ENCODE measurements around the gene TTC31.
"Not testable (repeated sequence)": the region's sequence is repeated elsewhere in the genome, so short reads cannot be mapped to it uniquely, and the experiment has no call there.

Gene TTC31

DNA sequence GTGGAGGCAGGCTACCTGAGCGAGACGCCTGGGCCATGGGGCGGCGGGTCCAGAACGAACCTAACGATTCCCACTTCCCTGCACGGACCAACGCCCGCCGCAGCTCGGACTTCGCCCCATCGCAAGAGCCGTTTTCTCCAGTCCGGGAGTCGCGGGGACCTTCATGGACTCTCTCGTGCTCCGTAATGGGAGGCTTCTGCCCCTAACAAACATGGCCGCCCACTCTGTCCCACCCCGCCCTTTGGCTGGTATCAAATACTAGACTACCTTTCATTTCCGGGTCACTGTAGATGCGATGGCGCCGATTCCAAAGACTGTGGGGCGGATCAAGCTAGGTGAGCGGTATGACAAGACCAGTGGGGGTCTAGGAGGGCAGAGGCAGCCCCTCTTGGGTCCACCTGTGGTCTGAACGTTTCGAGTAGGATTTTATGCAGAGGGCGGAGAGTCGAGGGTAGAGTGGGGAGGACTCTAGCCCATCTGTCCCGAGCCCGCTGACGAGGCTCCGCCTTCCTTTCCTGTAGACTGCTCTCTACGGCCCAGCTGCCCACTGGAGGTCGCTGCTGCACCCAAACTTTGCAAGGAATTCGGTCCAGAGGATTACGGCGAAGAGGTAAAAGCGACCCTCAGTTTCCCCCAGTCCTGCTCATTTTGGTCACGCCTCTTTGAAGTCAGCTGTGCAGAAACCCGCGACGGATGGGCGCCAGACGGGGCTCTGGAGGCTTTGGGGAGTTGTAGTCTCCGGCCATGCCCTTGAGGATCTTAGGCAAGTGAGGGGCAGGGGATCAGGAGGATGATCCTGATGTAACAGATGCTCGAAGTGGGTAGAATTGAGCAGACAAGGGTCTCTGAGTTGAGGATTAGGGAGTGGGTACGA is at the start of gene TTC31, which contains the start of gene CCDC142:
TSS of gene TTC31 (plus strand) at position 281 of the 874 bp plus-strand sequence. CDS start at position 296, 15 bp downstream.
TSS of gene CCDC142 (minus strand) at position 198 of the 874 bp plus-strand sequence. CDS start at position 37, 161 bp downstream.
- DNase-seq: peak; percentile 55 to 99 (median 94)

DNA sequence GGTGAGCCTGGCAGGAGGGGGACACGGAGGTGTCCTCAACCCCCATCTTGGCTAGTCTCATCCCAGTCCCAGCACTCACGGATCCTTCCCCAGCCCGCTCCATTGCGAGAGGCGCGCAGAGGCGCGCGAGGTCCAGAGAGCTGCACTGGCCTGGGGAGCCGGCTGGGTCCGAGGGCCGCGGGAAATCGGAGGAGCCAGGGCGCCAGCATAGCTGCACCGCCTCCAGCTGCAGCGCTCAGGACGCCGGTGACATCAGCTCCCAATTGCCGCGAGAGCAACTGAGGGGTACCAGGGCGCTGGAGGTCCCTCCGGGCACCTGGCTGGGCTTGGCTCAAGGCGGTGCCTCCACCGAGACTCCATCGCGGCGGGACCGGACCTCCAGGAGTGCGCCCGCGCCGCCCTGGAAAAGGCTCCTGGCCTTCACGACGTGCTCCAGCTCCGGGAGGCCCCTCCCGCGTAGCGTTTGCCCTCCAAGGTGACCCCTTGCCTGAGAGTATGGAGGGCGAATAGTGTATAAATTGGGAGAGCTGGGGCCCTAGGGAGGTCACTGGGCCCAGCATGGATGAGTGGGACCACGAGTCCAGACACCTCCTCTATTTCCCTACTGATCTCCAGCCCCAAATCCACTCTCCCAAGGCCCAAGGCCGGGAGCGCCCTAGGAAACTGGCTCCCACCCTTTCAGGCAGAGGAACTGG is 46.6 kb upstream of the TTC31 start:
- DNase-seq: no peak

DNA sequence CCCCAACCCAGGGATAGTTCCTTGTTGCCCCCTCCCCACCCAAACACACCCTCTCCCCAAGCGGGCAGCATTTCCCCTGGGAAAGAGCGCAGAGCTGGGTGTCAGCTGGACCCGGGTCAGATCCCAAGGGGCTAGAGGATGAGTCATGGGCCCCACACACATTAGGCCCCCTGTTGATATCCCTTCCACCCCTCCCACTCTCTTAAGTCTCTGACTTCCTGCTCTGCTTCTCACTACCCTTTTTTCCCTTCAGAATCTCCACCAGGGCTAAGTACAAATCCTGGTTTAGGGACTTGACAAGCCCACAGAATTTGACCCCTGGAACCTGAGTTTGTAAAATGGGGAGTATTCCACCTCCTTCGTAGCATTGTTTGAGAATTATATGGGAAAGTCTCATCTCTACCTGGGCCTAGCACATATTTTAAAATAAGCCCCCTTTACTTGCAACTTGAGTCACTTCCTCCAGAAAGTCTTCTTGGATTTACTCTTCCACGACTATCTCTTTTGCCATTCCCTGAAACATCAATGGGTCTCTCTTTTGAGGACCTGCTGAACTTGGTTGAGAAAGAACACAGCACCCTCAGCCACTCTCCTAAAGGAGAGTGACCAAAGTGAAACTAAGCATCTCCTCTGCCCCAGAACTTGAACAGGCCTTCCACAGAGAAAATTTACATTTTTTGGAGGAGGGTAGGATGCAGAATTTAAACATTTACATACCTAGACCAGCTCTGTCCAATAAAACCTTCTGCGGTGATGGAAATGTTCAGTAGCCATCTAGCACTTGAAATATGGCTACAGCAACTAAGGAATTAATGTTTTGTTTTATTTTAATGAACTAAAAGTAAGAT is 45.8 kb upstream of the TTC31 start:
- no peak for DNase-seq

DNA sequence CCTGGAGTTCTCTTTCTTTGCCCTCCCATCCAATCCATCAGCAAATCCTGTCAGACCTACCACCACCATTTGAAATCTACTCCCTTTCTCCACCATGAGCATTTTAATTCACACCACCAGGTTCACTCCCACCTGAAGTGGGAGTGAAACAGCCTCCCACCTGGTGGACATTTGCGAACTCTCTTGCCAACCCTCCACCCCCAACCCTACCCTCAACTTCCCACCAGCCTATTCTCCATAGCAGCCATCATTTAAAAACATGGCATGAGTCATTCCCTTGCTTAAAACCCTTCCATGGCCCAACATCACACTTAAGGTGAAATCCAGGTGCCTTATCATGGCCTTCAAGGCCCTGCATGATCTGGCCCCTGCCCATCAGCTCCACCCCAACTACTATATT is 44.6 kb upstream of the TTC31 start:
- no peak for DNase-seq

DNA sequence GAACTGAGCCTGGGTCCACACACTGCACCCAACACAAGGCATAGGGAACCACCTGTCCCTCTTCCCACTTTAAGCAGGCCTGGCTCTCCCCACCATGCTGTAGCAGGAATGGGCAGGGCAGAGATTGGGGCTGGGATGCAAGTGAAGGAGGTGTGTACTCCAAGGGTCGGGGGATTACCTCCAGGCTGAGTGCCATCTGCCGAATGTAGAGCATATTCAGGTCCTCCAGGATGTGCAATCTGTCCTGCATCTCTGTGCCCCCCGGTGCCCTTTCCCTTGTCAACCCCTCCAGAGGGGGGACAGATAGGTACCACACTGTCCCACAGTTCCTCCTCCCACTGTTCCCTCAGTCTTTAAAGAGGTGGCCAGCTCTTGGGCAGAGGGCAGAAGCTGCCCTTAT is 43.5 kb upstream of the TTC31 start:
- no peak for DNase-seq

DNA sequence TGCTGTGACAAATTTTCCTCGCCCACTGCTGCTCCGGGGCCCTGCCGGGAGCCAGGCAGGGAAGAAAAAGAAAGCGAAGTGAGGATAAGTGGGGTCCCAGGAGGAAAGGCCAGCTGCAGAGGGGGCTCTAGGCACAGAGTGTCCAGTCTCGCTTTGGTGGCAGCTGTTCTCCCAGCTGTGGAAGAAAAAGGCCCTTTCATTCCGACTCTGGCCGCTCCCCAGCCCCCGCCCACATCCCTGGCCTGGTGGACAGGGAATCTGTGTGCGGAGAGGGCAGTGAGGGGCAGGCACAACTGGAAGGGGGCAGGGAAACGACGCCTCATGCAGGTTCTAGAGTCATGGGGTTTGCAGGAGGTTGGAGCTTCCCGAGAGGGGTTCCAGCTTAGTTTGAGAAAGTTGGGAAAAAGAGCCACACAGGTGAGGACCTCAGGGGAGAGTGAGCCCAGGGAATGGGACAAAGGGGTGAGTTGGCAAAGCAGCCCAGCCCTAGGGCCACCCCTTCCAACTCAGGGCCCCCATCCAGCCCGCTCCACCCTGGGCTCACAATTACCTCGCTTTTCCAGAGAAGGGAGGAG is 43.0 kb upstream of the TTC31 start:
- DNase-seq: peak; percentile 46 to 95 (median 83)

DNA sequence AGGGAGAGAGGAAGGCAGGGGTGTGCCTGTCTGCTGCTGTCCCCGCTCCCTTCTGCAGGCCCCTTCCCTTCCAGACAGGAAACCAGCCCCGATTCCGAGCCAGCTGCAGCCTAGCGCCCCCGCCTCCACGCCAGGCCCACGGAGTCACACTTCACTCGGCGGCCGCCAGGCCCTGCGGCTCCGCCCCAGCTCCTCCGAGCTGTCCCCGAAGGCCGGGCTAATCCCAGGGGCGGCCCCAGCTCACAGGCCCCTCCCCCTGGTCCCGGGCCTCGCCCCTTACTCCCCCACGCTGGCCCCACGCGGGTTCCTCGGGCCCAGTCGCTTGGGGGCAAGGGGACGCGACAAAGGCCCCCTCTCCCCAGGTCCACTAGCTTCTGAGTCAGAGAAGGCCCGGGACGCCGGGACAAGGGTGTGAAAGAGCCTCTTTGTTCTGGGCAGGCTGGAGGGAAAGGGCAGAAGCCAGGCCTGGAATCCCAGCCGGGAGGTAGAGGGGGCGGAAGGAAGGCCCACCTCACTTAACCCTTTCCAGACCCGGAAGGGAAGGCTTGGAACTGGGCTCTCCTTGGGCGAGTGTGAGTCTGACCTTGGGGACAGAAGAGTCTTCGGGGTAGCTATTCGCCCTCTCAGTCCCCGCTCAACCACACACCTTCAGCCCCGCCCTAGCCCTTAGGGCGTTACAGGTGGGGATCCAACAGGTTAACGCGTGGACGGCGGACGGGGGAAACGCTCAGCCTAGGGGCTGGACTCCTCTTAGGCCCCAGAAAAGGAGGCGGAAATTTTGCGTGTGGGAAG is 42.3 kb upstream of the TTC31 start:
- DNase-seq: peak; percentile 47 to 95 (median 86)

DNA sequence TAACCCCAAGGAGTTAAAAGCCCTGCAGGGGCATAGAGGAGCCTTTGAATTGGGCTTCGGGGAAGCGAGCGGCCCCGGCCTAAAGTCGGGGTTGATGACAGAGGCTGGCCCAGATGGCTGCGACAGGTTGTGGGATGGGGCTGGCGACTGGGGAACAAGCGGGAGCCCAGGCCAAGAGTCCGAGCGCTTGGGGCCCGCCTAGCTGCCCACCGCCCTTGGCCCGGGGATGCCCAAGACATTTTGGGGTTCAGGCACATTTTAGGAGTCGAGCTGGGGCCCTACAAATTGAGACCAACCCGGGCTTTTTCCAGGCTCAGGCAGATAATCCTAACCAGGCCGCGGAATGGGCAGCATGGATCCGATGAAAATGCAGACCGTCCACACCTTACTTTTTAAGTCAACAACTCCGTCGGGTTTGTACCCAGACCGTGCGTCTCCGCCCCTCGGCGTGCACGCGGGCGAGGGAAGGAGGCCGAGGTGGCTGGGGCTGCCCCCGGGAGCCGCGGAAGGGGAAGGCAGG is 41.7 kb upstream of the TTC31 start:
- DNase-seq: peak in 10 of 56 donors; percentile 22 to 58 (median 50)

DNA sequence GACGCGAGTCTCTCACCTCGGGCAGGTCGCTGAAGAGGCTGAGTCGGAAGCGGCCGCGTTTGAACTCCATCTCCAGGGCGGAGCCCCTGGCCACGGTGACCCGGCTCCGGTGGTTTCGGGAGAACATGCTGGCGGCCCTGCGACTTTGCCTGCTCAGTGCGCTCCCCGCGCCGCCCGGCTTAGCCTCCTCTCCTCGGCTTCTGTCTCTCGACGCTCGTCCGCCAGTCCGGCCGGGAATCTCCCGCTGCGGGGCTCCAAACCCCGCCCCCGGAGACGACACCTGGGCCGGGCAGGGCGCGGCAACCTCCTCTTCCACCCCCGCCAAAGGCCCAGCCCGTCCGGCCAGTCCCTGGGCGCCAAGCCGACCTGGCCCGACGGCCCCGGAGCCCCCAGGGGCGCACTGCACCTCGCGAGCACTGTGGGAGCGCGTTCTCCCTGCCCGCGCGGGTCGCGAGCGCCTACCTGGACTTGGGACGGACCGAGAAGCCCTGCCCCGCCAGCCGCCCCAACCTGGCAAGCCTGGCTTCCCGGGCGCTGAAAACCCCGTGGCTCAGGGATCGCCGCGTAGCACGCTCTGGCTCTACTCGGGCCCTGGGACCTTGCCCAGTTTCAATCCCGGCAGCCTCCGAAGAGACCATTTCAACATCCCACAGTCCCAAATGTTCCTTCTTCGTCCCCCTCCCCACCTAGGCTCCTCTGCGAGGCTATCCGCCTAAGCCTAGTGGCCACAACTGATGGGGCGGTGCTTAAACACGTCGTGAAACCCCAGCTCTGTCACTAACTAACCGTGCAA is 41.0 kb upstream of the TTC31 start, which contains the start of gene RTKN:
TSS of gene RTKN (minus strand) at position 248 of the 793 bp plus-strand sequence. CDS start at position 127, 121 bp downstream.
- peak in 9 of 56 donors; percentile 11 to 60 (median 35) for DNase-seq

DNA sequence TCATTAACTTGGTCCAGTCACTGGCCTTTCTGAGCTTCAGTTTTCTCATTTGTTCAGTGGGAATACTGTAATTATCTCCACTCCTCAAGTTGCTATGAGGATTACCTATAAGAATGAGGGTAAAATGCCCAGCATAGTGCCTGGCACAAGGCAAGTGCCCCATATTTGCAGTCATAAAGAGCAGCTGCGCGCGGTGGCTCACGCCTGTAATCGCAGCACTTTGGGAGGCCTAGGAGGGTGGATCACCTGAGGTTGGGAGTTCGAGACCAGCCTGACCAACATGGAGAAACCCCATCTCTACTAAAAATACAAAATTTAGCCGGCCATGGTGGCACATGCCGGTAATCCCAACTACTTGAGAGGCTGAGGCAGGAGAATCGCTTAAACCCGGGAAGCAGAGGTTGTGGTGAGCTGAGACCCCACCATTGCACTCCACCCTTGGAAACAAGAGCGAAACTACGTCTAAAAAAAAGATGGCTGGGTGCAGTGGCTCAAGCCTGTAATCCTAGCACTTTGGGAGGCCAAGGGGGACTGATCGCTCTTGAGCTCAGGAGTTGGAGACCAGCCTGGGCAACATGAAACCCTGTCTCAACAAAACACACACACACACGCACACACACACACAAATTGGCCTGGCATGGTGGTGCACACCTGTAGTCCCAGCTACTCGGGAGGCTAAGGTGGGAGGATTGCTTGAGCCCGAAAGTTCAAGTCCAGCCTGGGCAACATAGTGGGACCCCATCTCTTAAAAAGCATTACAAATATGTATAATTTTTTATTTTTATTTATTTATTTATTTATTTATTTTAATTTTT is 40.2 kb upstream of the TTC31 start:
- not testable (repeated sequence) for DNase-seq

DNA sequence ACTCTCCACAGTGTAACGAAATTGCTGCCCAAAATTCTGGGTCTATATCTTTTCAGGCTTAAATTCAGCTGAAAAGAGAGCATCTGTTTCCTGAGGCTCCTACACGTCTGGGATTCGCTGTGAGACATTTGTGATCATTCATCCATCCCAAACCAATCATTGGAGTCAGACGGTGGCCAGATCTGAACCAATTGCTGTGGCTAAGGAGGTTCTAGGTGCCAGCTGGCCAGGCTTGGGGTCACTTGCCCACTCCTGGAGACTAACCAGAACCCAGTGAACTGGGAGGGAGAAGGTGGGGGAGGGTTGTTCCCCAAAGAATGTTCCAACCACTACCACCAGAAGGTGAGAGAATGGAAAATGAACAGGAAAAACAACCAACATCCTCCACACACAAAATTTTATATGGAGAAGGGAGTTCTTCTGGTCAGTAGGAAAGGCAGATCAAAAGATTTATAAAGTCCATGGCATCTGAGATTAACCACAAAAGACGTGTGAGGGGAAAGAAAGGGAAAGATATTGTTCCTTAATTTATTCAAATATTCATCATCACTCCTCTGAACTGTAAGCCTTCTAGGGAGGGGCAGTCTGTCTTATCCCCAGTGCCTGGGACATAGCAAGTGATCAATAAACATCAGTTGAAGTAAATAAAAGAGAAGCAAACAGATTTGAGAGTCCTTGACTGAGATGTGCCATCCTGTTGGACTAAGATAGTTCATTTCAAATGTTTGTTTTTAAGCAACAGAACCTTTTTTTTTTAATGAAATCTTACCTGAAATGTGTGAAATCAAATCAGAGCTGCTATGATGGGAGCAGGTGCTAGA is 38.2 kb upstream of the TTC31 start:
- DNase-seq: no peak

DNA sequence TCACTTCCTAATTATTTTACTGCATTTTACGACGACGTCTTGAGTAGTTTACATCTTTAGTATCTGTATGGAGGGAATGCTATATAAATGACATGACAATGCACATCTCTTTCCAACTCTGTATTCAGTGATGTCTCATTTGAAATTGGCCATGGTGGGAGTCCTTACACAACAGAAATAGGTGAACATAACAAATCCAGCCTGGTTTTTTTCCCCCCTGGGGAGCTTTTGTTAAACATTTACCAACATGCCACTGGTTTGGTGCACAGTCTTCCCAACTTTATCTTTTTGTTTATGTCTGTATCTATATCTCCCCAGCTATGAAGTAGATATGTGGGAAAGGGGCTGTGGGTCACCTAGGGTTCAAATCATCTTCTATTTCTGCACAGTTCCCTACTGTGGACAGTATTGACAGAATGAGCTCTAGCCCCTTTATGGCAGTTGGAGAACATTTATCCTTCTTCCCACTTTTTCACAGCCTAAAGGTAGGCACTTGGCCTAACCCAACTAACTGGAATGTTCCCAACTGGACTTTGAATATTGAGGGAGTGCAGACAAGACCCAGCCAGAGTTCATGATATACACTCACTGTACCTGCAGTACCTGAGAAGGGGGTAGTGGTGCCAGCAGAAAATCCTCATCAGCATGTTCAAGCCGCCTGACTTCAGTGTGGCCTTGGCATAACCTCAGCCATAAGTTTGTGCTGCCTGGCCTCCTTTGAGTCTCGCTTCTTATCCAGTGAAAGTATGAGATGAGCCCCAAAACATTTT is 35.5 kb upstream of the TTC31 start:
- no peak for DNase-seq

DNA sequence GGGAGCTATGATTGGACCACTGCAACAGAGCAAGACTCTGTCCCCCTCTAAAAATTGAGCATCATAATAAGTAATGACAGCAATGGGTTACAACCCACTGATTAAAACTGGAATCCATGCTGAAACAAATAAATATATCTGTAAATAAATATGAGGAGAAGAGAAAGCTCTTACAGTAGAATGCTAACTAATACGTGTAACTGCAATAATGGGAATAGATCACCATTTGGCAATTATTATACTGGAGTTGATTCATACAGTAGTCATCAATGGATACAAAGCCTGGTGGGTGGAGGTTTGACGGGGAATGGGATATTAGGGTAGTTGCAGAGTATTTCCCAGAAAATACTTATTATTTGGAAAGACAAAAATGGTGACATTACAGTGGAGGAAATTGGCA is 34.1 kb upstream of the TTC31 start:
- no peak for DNase-seq

DNA sequence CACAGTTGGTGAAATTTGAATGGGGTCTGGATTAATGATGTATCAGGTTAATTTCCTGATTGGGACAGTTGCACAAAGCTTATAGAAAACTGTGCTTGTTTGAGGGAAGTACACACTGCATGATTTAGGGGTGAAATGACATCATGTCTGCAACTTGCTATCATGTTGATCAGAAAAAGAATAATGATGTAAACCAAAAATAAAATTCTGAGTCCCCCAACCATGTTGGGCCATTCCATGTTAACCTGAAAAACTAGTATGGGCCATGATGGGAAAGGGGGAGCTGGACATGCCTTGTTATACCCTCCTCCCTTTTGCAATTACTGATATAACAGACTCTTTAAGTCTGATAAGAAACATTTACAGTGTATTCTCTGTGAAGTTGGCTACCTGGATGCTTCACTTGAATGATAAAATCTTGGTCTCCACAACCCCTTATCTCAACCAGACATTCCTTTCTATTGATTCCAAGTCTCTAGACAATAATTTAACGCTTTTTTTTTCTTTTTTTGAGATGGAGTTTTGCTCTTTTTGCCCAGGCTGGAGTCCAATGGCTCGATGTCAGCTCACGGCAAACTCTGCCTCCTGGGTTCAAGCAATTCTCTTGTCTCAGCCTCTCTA is 32.2 kb upstream of the TTC31 start:
- DNase-seq: no peak

DNA sequence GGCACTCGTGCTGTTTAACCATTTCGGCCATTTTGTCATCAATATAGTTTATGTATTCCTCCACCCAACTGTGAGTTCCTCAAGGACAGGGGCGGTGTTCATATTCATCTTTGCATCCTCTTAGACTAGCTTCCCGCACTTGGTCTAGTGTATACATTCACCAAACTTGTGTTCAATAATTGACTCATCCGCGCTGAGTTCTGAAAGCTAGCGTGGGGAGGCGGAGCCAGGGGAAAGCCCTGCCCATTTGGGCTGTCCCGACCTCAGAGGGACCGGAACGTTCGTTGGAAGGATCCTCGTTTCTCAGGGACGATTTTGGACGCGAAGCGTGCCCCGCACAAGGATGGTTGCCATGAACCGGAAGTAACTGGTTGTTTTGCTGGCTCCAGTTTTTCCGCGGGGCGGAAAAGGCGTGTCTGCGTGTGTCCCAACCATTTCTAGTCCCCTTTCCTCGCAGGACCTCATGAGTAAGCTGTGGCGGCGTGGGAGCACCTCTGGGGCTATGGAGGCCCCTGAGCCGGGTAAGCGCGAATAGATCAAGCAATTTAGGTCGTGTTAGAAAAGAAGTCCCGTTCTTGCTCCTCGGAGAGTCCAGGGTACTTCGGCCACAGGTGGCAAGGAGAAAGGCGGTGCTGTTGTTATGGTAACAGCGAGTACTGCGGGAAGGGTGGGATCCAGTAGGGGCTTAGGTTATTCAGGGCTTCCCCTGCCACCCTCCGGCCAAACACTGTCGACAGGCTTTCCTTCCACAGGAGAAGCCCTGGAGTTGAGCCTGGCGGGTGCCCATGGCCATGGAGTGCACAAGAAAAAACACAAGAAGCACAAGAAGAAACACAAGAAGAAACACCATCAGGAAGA is 28.0 kb upstream of the TTC31 start, which contains the start of gene INO80B:
TSS of gene INO80B (plus strand) at position 434 of the 858 bp plus-strand sequence. CDS start at position 464, 30 bp downstream.
- peak; percentile 79 to 99 (median 95) for DNase-seq

Measured in amygdala (tissue), 56 donors.